Astrocyte (in vitro differentiated cells and primary cell): Measurements from ENCODE around the gene GFPT2. TPM values are rescaled to one million over a fixed set of nuclear protein-coding genes. Genes with fewer than 3 reads are reported as not detected.

ENCODE experiments used
- DNase-seq: peaks from one replicate; pipeline ENCODE4 v3.0.0-alpha.2; 2010; ENCODE audit warnings: low read depth
- FAIRE-seq: peaks from 2 replicates; lab custom pipeline; 2011; peaks lifted over from hg19 to GRCh38; lab: Jason Lieb, UNC
- H2AFZ ChIP-seq: 2 replicates; pipeline ENCODE4 v1.6.0; 2012; ENCODE audit warnings: low read depth, low read length, inconsistent platforms
- H3K27ac ChIP-seq: 2 replicates; pipeline ENCODE4 v1.5.1; 2011; ENCODE audit warnings: low read depth, low read length, inconsistent platforms
- H3K27me3 ChIP-seq: 2 replicates; pipeline ENCODE4 v1.6.0; 2011; ENCODE audit warnings: low read length, inconsistent platforms; ENCODE audit not compliant: insufficient read depth
- H3K36me3 ChIP-seq: 2 replicates; pipeline ENCODE4 v1.5.1; 2011; ENCODE audit warnings: low read length, inconsistent platforms; ENCODE audit not compliant: insufficient read depth
- H3K4me1 ChIP-seq: 2 replicates; pipeline ENCODE4 v1.5.1; 2011; ENCODE audit warnings: low read length, inconsistent platforms; ENCODE audit not compliant: insufficient read depth
- H3K4me2 ChIP-seq: 2 replicates; pipeline ENCODE4 v1.6.0; 2012; ENCODE audit warnings: low read length, inconsistent platforms
- H3K4me3 ChIP-seq: 2 replicates; pipeline ENCODE4 v1.5.1; 2011; ENCODE audit warnings: low read depth, mild to moderate bottlenecking, low read length, inconsistent platforms; ENCODE audit not compliant: insufficient read depth
- H3K79me2 ChIP-seq: 2 replicates; pipeline ENCODE4 v1.6.0; 2012; ENCODE audit warnings: mild to moderate bottlenecking, low read length, inconsistent platforms; ENCODE audit not compliant: insufficient read depth
- H3K9ac ChIP-seq: 2 replicates; pipeline ENCODE4 v1.6.0; 2012; ENCODE audit warnings: mild to moderate bottlenecking, low read length, inconsistent platforms
- H3K9me3 ChIP-seq: 2 replicates; pipeline ENCODE4 v1.5.1; 2012; ENCODE audit warnings: low read depth, mild to moderate bottlenecking, low read length, inconsistent platforms; ENCODE audit not compliant: insufficient read depth
- H4K20me1 ChIP-seq: 2 replicates; pipeline ENCODE4 v1.6.0; 2012; ENCODE audit warnings: low read length, inconsistent platforms; ENCODE audit not compliant: insufficient read depth
- H3K27ac Mint-ChIP-seq: one replicate; pipeline ENCODE4 v1.8.0; 2021; ENCODE audit warnings: mild to moderate bottlenecking, mixed read lengths; ENCODE audit not compliant: unreplicated experiment
- H3K27me3 Mint-ChIP-seq: one replicate; pipeline ENCODE4 v1.8.0; 2021; ENCODE audit warnings: low read depth, mixed read lengths; ENCODE audit not compliant: unreplicated experiment
- H3K36me3 Mint-ChIP-seq: one replicate; pipeline ENCODE4 v1.8.0; 2021; ENCODE audit warnings: low read depth, mixed read lengths; ENCODE audit not compliant: unreplicated experiment
- H3K4me1 Mint-ChIP-seq: one replicate; pipeline ENCODE4 v1.8.0; 2021; ENCODE audit warnings: low read depth, mixed read lengths; ENCODE audit not compliant: unreplicated experiment
- H3K4me3 Mint-ChIP-seq: one replicate; pipeline ENCODE4 v1.8.0; 2021; ENCODE audit warnings: mild to moderate bottlenecking, moderate library complexity, mixed read lengths; ENCODE audit not compliant: unreplicated experiment
- H3K9me3 Mint-ChIP-seq: one replicate; pipeline ENCODE4 v1.8.0; 2021; ENCODE audit warnings: mild to moderate bottlenecking, mixed read lengths; ENCODE audit not compliant: unreplicated experiment
- CTCF ChIP-seq: IDR thresholded peaks from 2 replicates; pipeline ENCODE4 v1.5.1; 2011; ENCODE audit warnings: low read depth, mild to moderate bottlenecking, inconsistent platforms, low read length, moderate library complexity; ENCODE audit not compliant: insufficient read depth
- EZH2 ChIP-seq: IDR thresholded peaks from 2 replicates; pipeline ENCODE4 v1.6.1; 2012; ENCODE audit warnings: mild to moderate bottlenecking, low read length, inconsistent platforms; ENCODE audit not compliant: insufficient read depth
- total RNA-seq: library from RNA; stranded (reverse); gene quantifications from 2 replicates; pipeline ENCODE4 v1.2.1, GENCODE V29; 2021

GFPT2 gene
- total RNA-seq, 1 donor from 2014 or later: 14.6 TPM

GRCh38 chr5:180373870-180374269 is 20.7 kb upstream of the GFPT2 start:
- no peak overlapping the region for H2AFZ ChIP-seq
- no peaks in the 10 kb centered on the region for H3K36me3 Mint-ChIP-seq

GRCh38 chr5:180373454-180373853 is 20.3 kb upstream of the GFPT2 start:
- H3K4me3 ChIP-seq: no peak overlapping the region
- Mint-ChIP-seq H3K9me3 (no peaks in the 10 kb centered on the region), H3K27me3 (peaks cover 34% of the 10 kb centered on the region), H3K36me3 (no peaks in the 10 kb centered on the region), H3K4me3 (no peak overlapping the region), H3K27ac (no peak overlapping the region), H3K4me1 (no peaks in the 10 kb centered on the region)
- H3K9ac ChIP-seq: no peak overlapping the region
- H3K4me1 ChIP-seq: no peaks in the 10 kb centered on the region
- FAIRE-seq: no peak
- H3K27me3 ChIP-seq: no peaks in the 10 kb centered on the region
- H3K79me2 ChIP-seq: no peaks in the 10 kb centered on the region
- H3K9me3 ChIP-seq: no peaks in the 10 kb centered on the region
- H2AFZ ChIP-seq: no peak overlapping the region
- H3K4me2 ChIP-seq: no peak overlapping the region
- DNase-seq: no peak
- no peak for TF ChIP-seq CTCF
- H4K20me1 ChIP-seq: no peaks in the 10 kb centered on the region
- no peaks in the 10 kb centered on the region for H3K36me3 ChIP-seq
- no peak overlapping the region for H3K27ac ChIP-seq

More at GRCh38 chr5:180373870-180374269, 20.7 kb upstream of the GFPT2 start:
- Histone ChIP-seq H4K20me1 (no peaks in the 10 kb centered on the region), H3K4me1 (no peaks in the 10 kb centered on the region), H3K4me2 (no peak overlapping the region), H3K79me2 (no peaks in the 10 kb centered on the region), H3K9ac (no peak overlapping the region), H3K27me3 (no peaks in the 10 kb centered on the region), H3K36me3 (no peaks in the 10 kb centered on the region), H3K27ac (no peak overlapping the region), H3K4me3 (no peak overlapping the region), H3K9me3 (no peaks in the 10 kb centered on the region)
- no peaks in the 10 kb centered on the region for H3K9me3 Mint-ChIP-seq
- no peak for FAIRE-seq
- H3K27me3 Mint-ChIP-seq: peaks cover 34% of the 10 kb centered on the region
- no peaks in the 10 kb centered on the region for H3K4me1 Mint-ChIP-seq
- H3K4me3 Mint-ChIP-seq: no peak overlapping the region
- no peak for TF ChIP-seq EZH2
- DNase-seq: no peak
- no peak overlapping the region for H3K27ac Mint-ChIP-seq

- no peaks in the 10 kb centered on the region for H4K20me1 ChIP-seq
- no peak overlapping the region for H3K27ac ChIP-seq
- H2AFZ ChIP-seq: no peak overlapping the region
- H3K4me1 Mint-ChIP-seq: no peaks in the 10 kb centered on the region
- no peaks in the 10 kb centered on the region for H3K4me1 ChIP-seq
- no peaks in the 10 kb centered on the region for H3K36me3 ChIP-seq
- H3K27me3 ChIP-seq: no peaks in the 10 kb centered on the region
- H3K27me3 Mint-ChIP-seq: peaks cover 24% of the 10 kb centered on the region
- no peak overlapping the region for H3K4me2 ChIP-seq
- no peaks in the 10 kb centered on the region for H3K36me3 Mint-ChIP-seq
- FAIRE-seq (no peak), DNase-seq (no peak)
- TF ChIP-seq EZH2: no peak
- no peak for TF ChIP-seq CTCF
- no peak overlapping the region for H3K4me3 ChIP-seq
- H3K79me2 ChIP-seq: no peaks in the 10 kb centered on the region
- H3K9me3 Mint-ChIP-seq: no peaks in the 10 kb centered on the region
- no peak overlapping the region for H3K4me3 Mint-ChIP-seq
- no peak overlapping the region for H3K27ac Mint-ChIP-seq
- H3K9ac ChIP-seq: no peak overlapping the region
- no peaks in the 10 kb centered on the region for H3K9me3 ChIP-seq
Measured at GRCh38 chr5:180371949-180372348, 18.8 kb upstream of the GFPT2 start.
